Measurements from ENCODE around the gene APOBEC4. TPM values are rescaled to one million over a fixed set of nuclear protein-coding genes. Genes with fewer than 3 reads are reported as not detected.

Gene APOBEC4
- total and polyA plus RNA-seq, 2 of the 13 experiments (the other 11 are each of a cell fraction or from before 2014, with no cell fraction given), result not detected

GRCh38 chr1:183633676-183634343, 19.3 kb downstream of the APOBEC4 start (continued):
- TF ChIP-seq ZNF407 (CRISPR knock-in tag; IDR thresholded peaks at IDR 0.05; ENCODE audit: not compliant biosample characterization), result no peak
- no peak for TF ChIP-seq BCLAF1 (IDR thresholded peaks at IDR 0.05)
- no peak for TF ChIP-seq JUN (CRISPR knock-in tag; IDR thresholded peaks at IDR 0.05)
- TF ChIP-seq, protein P1, sequence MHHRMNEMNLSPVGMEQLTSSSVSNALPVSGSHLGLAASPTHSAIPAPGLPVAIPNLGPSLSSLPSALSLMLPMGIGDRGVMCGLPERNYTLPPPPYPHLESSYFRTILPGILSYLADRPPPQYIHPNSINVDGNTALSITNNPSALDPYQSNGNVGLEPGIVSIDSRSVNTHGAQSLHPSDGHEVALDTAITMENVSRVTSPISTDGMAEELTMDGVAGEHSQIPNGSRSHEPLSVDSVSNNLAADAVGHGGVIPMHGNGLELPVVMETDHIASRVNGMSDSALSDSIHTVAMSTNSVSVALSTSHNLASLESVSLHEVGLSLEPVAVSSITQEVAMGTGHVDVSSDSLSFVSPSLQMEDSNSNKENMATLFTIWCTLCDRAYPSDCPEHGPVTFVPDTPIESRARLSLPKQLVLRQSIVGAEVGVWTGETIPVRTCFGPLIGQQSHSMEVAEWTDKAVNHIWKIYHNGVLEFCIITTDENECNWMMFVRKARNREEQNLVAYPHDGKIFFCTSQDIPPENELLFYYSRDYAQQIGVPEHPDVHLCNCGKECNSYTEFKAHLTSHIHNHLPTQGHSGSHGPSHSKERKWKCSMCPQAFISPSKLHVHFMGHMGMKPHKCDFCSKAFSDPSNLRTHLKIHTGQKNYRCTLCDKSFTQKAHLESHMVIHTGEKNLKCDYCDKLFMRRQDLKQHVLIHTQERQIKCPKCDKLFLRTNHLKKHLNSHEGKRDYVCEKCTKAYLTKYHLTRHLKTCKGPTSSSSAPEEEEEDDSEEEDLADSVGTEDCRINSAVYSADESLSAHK (CRISPR knock-in tag; IDR thresholded peaks at IDR 0.05; ENCODE audit: borderline replicate concordance), result no peak
- TF ChIP-seq IRF2 (CRISPR knock-in tag; IDR thresholded peaks at IDR 0.05), result peak; percentile 10; the same call in 1 of the 2 replicates
- TF ChIP-seq HOMEZ (CRISPR knock-in tag; IDR thresholded peaks at IDR 0.05; ENCODE audit: low read depth), result peak; percentile 36; the same call in 1 of the 2 replicates
- TF ChIP-seq POLR2A (IDR thresholded peaks at IDR 0.05; ENCODE audit: insufficient read depth in 1 of 2, low read depth in 2 of 2, low read length in 2 of 2), result peak in 1 of 2 experiments; percentile 61; a peak in 2 of 4 replicates
- no peak for TF ChIP-seq ZNF501 (CRISPR knock-in tag; IDR thresholded peaks at IDR 0.05)
- TF ChIP-seq ZFYVE20 (CRISPR knock-in tag; IDR thresholded peaks at IDR 0.05; ENCODE audit: borderline replicate concordance, low read depth), result no peak
- no peak for TF ChIP-seq DPF2 (CRISPR knock-in tag; IDR thresholded peaks at IDR 0.05; ENCODE audit: borderline replicate concordance, low read depth)
- TF ChIP-seq, protein P2, sequence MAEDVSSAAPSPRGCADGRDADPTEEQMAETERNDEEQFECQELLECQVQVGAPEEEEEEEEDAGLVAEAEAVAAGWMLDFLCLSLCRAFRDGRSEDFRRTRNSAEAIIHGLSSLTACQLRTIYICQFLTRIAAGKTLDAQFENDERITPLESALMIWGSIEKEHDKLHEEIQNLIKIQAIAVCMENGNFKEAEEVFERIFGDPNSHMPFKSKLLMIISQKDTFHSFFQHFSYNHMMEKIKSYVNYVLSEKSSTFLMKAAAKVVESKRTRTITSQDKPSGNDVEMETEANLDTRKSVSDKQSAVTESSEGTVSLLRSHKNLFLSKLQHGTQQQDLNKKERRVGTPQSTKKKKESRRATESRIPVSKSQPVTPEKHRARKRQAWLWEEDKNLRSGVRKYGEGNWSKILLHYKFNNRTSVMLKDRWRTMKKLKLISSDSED (CRISPR knock-in tag; IDR thresholded peaks at IDR 0.05), result no peak
